Smooth muscle cell (in vitro differentiated cells): ENCODE data around the gene CACNA2D2. TPM values are rescaled to one million over a fixed set of nuclear protein-coding genes. Genes with fewer than 3 reads are reported as not detected.

ENCODE experiments used
- DNase-seq: peaks from one replicate; lab custom pipeline; 2025; ENCODE audit not compliant: unreplicated experiment; lab: John Stamatoyannopoulos, UW
- H2AFZ ChIP-seq: fragments of 200-600 bp; sonication (generic); 2 replicates; pipeline ENCODE4 v1.6.0; 2016; ENCODE audit warnings: antibody characterized with exemption, low read depth, mild to moderate bottlenecking
- H3F3A ChIP-seq: fragments of 200-600 bp; sonication (generic); 2 replicates; pipeline ENCODE4 v1.6.0; 2017; ENCODE audit warnings: antibody characterized with exemption, low read depth
- H3K27ac ChIP-seq: fragments of 200-600 bp; sonication (generic); 2 replicates; pipeline ENCODE4 v1.5.1; 2016; ENCODE audit warnings: low read depth, mild to moderate bottlenecking
- H3K27me3 ChIP-seq: fragments of 200-600 bp; sonication (generic); 2 replicates; pipeline ENCODE4 v1.6.1; 2016; ENCODE audit warnings: low read depth, mild to moderate bottlenecking
- H3K36me3 ChIP-seq: fragments of 200-600 bp; sonication (generic); 2 replicates; pipeline ENCODE4 v1.5.1; 2016; ENCODE audit warnings: low read depth
- H3K4me1 ChIP-seq: fragments of 200-600 bp; sonication (generic); 2 replicates; pipeline ENCODE4 v1.5.1; 2016; ENCODE audit warnings: low read depth
- H3K4me2 ChIP-seq: fragments of 200-600 bp; sonication (generic); 2 replicates; pipeline ENCODE4 v1.6.0; 2016; ENCODE audit warnings: mild to moderate bottlenecking
- H3K4me3 ChIP-seq: fragments of 200-600 bp; sonication (generic); 2 replicates; pipeline ENCODE4 v1.5.1; 2016; ENCODE audit warnings: mild to moderate bottlenecking
- H3K79me2 ChIP-seq: fragments of 200-600 bp; sonication (generic); 2 replicates; pipeline ENCODE4 v1.6.0; 2016; ENCODE audit warnings: low read depth, mild to moderate bottlenecking
- H3K9ac ChIP-seq: fragments of 200-600 bp; sonication (generic); 2 replicates; pipeline ENCODE4 v1.6.0; 2016; ENCODE audit warnings: low read depth
- H3K9me3 ChIP-seq: fragments of 200-600 bp; sonication (generic); replicated peaks from 2 replicates; pipeline ENCODE4 v1.5.1; 2016; ENCODE audit warnings: low read depth
- H4K20me1 ChIP-seq: fragments of 200-600 bp; sonication (generic); 2 replicates; pipeline ENCODE4 v1.6.0; 2016; ENCODE audit warnings: low read depth
- WGBS: methylation state at CpG from one replicate; pipeline ENCODE4 v1.1.7; 2016; ENCODE audit warnings: low lambda C conversion rate; 5-methylcytosine and 5-hydroxymethylcytosine counted together
- polyA plus RNA-seq: library from polyadenylated mRNA; unstranded; fragments of >200 nt; fragmentation: Nextera tagmentation; extraction: Ambion mirVana; gene quantifications from 2 replicates; pipeline ENCODE4 v1.2.1, GENCODE V29; 2016
- total RNA-seq: library from RNA; depleted of rRNA; stranded (reverse); fragments of >200 nt; gene quantifications from 2 replicates; pipeline ENCODE4 v1.2.3, GENCODE V29; 2014
- TF ChIP-seq, protein P1 (sequence below): fragments of 200-600 bp; sonication (generic); IDR thresholded peaks from 2 replicates; pipeline ENCODE4 v1.5.1; 2017; ENCODE audit warnings: borderline replicate concordance, mild to moderate bottlenecking, antibody characterized with exemption; ENCODE audit not compliant: insufficient read depth, poor library complexity, severe bottlenecking

Gene CACNA2D2
- total and polyA plus RNA-seq, 2 experiments from 2014 or later, result 0.27 to 0.51 TPM

DNA sequence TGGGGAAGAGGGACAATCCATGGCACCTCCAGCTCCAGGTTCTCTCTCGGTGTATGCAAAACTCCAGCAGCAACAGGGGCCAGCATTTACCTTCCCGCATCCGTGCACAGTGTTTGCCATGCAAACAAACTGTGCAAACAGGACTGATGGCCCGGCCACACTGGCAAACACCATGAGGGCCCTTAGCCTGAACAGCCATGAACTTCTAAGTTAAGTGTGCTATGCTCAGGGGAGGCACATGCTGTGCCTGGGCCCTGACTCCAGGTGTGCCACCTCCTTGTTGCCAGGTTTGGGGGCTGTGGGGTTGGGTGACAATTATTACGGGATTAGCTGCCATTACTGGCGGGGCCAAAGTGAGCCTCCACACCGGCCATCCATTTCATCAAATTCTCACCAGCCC, 57.5 kb downstream of the CACNA2D2 start:
- no peaks in the 10 kb centered on the region for H3K27me3 ChIP-seq
- no peak overlapping the region for H3K4me3 ChIP-seq
- H3K4me1 ChIP-seq, result peaks cover 9% of the 10 kb centered on the region
- H3K9me3 ChIP-seq, result no peaks in the 10 kb centered on the region
- H4K20me1 ChIP-seq, result no peaks in the 10 kb centered on the region
- no peak for DNase-seq
- no peaks in the 10 kb centered on the region for H3K36me3 ChIP-seq
- no peak overlapping the region for H3K9ac ChIP-seq
- no peaks in the 10 kb centered on the region for H3F3A ChIP-seq
- no peak overlapping the region for H3K27ac ChIP-seq
- H2AFZ ChIP-seq, result no peak overlapping the region
- WGBS, result 91% methylated on average over 7 of the region's 7 CpGs
- TF ChIP-seq, protein P1, sequence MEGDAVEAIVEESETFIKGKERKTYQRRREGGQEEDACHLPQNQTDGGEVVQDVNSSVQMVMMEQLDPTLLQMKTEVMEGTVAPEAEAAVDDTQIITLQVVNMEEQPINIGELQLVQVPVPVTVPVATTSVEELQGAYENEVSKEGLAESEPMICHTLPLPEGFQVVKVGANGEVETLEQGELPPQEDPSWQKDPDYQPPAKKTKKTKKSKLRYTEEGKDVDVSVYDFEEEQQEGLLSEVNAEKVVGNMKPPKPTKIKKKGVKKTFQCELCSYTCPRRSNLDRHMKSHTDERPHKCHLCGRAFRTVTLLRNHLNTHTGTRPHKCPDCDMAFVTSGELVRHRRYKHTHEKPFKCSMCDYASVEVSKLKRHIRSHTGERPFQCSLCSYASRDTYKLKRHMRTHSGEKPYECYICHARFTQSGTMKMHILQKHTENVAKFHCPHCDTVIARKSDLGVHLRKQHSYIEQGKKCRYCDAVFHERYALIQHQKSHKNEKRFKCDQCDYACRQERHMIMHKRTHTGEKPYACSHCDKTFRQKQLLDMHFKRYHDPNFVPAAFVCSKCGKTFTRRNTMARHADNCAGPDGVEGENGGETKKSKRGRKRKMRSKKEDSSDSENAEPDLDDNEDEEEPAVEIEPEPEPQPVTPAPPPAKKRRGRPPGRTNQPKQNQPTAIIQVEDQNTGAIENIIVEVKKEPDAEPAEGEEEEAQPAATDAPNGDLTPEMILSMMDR, result no peak
- no peak overlapping the region for H3K4me2 ChIP-seq
- no peaks in the 10 kb centered on the region for H3K79me2 ChIP-seq

DNA sequence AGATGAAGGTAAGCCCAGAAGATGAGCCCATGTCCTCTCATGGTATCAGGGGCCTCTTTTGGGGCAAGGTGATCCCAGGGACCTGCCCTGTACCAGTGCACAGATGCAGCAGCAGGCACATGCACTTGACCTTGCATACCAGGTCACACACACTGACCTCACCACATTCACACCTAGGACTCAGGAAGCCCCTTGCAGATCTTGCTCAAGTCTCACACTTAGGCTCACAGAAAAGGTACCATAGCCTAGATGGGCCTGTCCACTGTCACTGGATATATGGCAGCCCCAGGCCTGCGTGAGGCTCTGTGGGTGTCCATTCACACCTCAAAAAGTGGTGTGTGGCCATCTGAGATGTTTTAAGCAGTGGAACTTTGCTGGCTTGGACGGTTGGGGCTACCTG, 58.7 kb downstream of the CACNA2D2 start:
- no peak overlapping the region for H3K9ac ChIP-seq
- H3K4me1 ChIP-seq, result no peaks in the 10 kb centered on the region
- H3K9me3 ChIP-seq, result no peaks in the 10 kb centered on the region
- no peak for DNase-seq
- no peaks in the 10 kb centered on the region for H3K27me3 ChIP-seq
- 90% methylated on average over 2 of the region's 2 CpGs for whole genome bisulfite sequencing
- no peaks in the 10 kb centered on the region for H4K20me1 ChIP-seq
- H2AFZ ChIP-seq, result no peak overlapping the region
- H3K4me2 ChIP-seq, result no peak overlapping the region
- H3K36me3 ChIP-seq, result no peaks in the 10 kb centered on the region
- no peaks in the 10 kb centered on the region for H3F3A ChIP-seq
- no peak overlapping the region for H3K4me3 ChIP-seq
- H3K27ac ChIP-seq, result no peak overlapping the region
- TF ChIP-seq, protein P1, result no peak
- H3K79me2 ChIP-seq, result no peaks in the 10 kb centered on the region

DNA sequence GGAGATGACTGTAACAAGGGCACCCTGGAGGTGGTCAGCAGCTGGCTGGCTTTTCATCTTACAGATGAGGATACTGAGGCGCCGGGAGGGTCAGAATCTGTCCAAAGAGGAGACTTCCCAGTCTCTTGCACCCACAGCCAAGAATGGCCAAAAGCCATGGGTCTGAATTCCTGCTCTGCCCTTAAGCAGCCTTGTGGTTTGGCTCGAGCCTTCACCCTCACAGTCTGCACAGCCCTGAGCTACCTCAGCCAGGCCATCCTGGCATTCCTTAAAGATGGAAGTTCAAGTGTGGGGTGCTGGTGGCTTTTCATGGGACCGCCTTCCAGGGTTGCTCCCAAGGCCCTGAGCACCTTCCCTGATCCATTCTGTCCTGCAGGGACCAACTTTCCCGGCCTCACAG, 59.2 kb downstream of the CACNA2D2 start:
- TF ChIP-seq, protein P1, result no peak
- Histone ChIP-seq H3K27me3 (no peaks in the 10 kb centered on the region), H2AFZ (no peak overlapping the region), H3K9ac (no peak overlapping the region), H3F3A (no peaks in the 10 kb centered on the region), H3K36me3 (no peaks in the 10 kb centered on the region), H3K27ac (no peak overlapping the region), H3K4me2 (no peak overlapping the region), H3K79me2 (no peaks in the 10 kb centered on the region), H3K9me3 (no peaks in the 10 kb centered on the region), H3K4me1 (no peaks in the 10 kb centered on the region), H4K20me1 (no peaks in the 10 kb centered on the region), H3K4me3 (no peak overlapping the region)
- 89% methylated on average over 5 of the region's 5 CpGs for WGBS
- no peak for DNase-seq

DNA sequence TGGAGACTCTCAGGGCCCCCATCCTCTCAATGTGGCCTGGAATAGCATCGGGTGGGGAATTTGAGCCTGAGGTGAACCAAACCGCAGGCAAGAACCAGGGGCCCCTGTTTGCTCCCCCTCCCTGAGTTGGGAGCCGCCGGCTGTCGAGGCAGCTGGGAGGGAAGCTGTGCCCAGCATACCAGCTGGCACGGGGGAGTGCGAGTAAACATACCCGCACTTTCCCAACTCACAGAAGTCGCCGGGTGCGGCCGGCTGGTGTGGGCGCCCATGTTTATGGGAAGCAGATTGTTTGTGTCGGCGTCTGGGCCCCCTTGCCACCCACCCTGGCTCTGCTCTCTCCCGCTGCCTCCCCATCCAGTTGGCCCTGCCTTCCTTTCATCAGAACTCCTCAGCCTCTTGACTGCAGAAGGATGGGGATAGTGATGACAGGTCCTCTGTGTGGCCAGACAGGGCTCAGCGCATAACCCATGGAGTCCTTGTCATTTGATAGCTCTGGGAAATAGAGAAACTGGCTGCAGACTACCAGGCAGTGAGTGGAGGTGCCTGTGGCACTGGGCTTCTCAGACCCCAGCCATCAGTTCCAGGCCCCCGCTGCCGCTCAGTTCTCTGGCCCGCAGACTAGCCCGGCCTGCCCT, 60.4 kb downstream of the CACNA2D2 start:
- no peak overlapping the region for H2AFZ ChIP-seq
- WGBS, result 93% methylated on average over 21 of the region's 21 CpGs

More for the DNA sequence above, 60.4 kb downstream of the CACNA2D2 start:
- no peaks in the 10 kb centered on the region for H3K9me3 ChIP-seq
- no peaks in the 10 kb centered on the region for H3K4me1 ChIP-seq
- no peaks in the 10 kb centered on the region for H3K79me2 ChIP-seq
- DNase-seq, result no peak
- no peak overlapping the region for H3K9ac ChIP-seq
- H4K20me1 ChIP-seq, result no peaks in the 10 kb centered on the region
- H3K36me3 ChIP-seq, result no peaks in the 10 kb centered on the region
- H3K4me2 ChIP-seq, result no peak overlapping the region
- no peaks in the 10 kb centered on the region for H3F3A ChIP-seq
- no peaks in the 10 kb centered on the region for H3K27me3 ChIP-seq
- no peak overlapping the region for H3K27ac ChIP-seq
- no peak overlapping the region for H3K4me3 ChIP-seq
- TF ChIP-seq, protein P1, result no peak
